ENCODE results near the gene LIPG.

LIPG gene

DNA sequence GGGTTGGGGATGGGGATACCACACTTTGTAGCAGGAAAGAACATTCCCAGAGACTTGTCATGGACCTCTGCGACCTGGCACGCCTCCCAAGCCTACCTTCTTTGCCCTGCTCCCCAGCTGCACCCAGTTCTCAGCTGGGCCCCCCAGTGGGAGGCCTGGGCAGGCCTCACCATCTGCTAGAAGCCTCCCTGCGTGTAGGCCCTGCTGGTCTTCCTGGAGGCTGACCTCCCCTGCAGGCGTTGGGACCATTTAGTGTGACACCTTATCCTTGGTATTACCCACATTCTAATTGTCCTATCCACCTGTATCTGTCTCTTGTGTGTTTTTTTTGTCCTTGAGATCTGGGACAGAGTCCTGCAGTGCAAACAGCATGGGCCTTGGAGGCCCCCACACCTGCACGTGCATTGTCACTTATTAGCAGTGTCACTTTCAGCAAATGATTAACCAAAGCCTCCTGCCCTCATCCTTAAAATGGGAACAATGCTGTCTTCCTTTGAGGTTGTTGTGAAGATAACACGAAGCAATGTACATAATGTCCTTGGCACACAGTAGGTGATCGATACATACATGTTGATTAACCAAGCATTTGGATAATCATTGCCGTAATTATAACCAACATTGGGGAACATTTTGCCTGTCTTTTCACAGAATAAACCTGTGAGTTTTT is 77.2 kb downstream of the LIPG start:
- no peak for DNase-seq (ENCODE audit: low read depth in 2 of 2)

DNA sequence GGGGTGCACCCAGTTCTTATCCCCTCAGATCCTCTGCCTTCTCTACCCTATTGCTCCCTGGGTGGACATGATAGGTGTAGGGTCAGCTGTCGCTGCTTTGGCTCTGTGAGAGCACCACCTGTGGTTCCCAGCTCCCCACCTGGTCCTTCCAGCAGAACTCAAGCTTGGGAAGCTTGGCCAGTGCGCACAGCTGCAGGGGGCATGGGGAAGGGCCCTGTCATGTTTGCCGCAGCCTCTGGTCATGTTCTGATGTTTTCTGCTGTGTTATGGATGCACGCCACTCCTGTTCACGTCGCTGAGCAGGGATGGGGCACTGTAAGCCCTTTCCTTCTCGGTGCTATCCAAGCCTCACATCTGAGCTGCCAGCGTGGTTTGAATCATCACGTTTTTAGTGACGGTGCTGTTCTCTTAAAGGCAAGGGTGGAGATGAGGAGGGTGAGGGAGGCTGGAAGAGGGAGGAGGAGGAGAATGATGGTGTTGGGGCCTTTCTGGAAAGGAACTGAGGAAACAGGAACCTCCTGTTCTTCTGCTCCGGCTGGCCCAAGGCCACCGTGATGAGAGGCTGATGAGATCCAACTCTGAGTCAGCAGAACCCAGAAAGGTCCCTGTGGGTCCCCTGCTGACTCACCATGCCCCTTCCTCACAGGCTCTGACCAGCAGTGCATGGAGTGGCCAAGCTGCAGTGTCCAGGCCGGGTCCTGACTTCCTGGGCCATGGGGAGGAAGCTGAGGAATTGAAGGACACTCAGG is 78.0 kb downstream of the LIPG start:
- DNase-seq (ENCODE audit: low read depth in 2 of 2), result no peak

DNA sequence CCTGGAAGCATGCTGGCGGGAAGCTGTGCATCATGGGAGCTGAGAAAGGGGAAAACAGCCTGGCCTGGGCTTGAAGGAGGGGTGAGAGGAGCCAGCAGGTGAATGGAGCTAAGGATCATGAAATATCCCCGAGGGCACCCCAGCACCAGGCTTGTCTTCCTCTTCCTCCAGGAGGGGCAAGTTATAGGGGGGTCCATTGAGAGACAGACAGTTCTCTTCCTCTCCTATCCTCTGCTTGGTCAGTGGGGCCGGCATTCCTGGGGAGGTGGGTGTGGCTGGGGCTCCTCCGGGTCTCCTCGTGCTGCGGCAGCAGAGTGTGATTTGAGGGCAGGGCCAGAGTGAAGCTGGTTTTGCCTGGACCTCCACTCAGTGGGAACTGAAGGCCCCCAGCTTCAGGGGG is 78.9 kb downstream of the LIPG start:
- no peak for DNase-seq (ENCODE audit: low read depth in 2 of 2)

DNA sequence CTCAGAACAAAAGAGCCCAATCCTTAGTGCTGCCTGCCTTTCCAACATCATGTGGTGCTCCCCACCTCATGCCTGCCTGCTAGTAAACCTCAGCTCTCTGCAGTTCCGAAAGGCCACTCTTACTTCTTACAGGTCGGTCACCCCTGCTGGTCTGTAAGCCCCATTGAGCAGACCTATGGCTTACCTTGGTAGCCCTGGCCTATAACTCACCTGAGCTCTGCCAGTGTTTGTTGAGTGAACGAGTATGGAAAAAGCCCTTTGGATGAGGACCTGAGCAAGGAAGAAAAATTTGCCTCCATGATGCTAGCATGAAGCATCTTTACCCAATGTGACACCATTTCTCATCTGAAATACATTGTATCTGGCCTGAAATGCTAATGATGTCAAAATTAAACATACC is 83.3 kb downstream of the LIPG start:
- no peak for DNase-seq (ENCODE audit: low read depth in 2 of 2)

DNA sequence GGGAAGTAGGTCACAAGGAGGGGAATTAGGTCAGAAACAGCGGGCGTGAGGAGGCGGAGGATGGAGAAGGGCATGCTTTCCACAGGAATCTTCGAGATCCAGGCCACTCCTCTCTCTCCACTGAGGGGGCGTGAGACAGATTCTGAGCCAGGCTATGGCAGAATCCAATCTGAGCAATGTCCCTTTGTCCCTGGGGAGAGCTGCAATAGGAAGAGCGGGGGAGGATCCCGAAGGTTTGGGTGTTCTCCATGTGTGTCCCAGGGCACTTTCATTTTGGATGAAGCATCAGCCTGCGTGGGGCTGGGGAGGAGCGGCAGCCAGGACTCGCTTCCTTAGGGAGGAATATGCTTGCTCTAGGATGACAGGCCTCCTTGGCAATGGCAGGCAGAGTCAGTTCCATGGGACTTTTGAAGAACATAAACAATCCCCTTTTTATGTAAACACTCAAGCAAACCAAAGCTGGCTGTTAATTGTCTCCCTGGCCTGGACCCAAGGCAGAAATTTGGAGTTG is 84.0 kb downstream of the LIPG start:
- no peak for DNase-seq (ENCODE audit: low read depth in 2 of 2)

DNA sequence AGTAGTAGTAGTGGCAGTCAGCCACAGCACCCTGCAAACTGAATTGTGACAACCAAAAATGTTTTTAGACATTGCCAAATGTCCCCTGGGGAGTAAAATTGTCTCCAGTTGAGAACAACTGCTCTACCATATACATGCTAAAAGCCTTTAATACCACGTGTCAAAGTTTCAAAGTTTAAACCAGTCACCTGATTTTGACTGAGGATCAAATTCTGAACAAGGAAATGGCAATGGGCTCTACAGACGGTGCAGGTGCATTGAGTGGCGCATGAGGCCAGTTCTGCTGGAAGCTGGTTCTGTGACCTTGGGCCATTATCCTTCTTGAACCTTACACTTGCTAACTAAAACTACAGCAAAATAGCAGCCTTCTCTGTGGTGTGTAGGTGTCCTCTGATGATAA is 85.0 kb downstream of the LIPG start:
- DNase-seq (ENCODE audit: low read depth in 2 of 2), result no peak

DNA sequence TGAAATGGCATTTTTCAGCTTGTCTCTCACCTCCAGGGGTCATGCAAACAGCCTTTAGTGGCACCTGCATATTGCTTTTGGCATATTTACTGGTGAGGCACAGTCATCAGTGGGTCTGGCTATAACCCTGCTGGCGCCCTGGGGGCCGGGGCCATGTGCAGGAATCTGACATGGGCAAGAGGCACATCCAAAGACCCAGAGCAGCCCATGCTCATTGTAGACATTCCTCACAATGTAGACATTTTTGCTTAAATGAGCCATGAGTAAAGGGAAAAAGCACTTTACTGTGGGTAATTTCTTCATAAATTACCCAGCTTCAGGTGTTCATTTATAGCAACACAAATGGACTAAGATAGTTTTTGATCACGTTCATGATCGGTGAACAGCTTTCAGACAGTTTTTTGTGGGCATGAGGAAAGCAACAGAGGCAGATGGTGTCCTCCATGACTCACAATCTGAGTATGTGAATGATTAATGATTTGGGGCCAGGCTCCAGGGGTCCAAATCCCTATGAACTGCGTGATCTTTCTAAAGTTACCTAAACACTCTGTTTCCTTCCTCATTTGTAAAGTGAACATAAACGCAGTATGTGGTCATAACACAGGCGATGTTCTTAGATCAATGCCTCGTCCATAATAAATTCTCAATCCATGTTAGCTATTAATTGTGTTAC is 85.8 kb downstream of the LIPG start:
- DNase-seq (ENCODE audit: low read depth in 2 of 2), result no peak

DNA sequence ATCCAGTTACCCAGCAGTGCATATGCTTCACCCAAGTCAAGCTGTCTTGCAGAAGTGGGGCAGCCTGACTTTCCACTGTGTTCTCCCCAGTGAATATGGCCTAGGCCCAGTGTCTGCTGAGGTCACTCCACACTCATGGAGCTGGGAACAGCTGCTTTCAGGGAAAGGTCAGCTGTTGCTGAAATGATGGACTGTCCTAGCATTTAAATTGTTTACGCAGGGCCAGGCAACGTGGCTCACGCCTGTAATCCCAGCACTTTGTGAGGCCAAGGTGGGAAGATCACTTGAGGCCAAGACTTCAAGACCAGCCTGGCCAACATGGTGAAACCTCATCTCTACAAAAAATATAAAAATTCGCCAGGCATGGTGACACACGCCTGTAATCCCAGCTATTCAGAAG is 86.5 kb downstream of the LIPG start:
- no peak for DNase-seq (ENCODE audit: low read depth in 2 of 2)
